KMS-11 (cell line): ENCODE measurements around the gene ILF2.

Experiments used
- H2AFZ ChIP-seq: fragments of 200-600 bp; sonication (generic); 2 replicates; pipeline ENCODE4 v1.6.1; 2016; ENCODE audit warnings: antibody characterized with exemption, mixed run types, low read depth
- H3K27ac ChIP-seq: fragments of 200-600 bp; sonication (generic); 2 replicates; pipeline ENCODE4 v1.6.1; 2016; ENCODE audit warnings: mild to moderate bottlenecking, mixed run types
- H3K27me3 ChIP-seq: fragments of 200-600 bp; sonication (generic); 2 replicates; pipeline ENCODE4 v1.6.1; 2017; ENCODE audit warnings: mild to moderate bottlenecking, low read depth, mixed run types, moderate library complexity; ENCODE audit not compliant: insufficient read depth
- H3K36me3 ChIP-seq: fragments of 200-600 bp; sonication (generic); 2 replicates; pipeline ENCODE4 v1.6.1; 2017; ENCODE audit warnings: mild to moderate bottlenecking, mixed run types; ENCODE audit not compliant: insufficient read depth
- H3K4me1 ChIP-seq: fragments of 200-600 bp; sonication (generic); 2 replicates; pipeline ENCODE4 v1.6.1; 2016; ENCODE audit warnings: mild to moderate bottlenecking, low read depth, mixed run types; ENCODE audit not compliant: poor library complexity, severe bottlenecking
- H3K4me2 ChIP-seq: fragments of 200-600 bp; sonication (generic); 2 replicates; pipeline ENCODE4 v1.7.0; 2016; ENCODE audit warnings: mild to moderate bottlenecking, mixed run types
- H3K4me3 ChIP-seq: fragments of 200-600 bp; sonication (generic); IDR thresholded peaks from 2 replicates; pipeline ENCODE4 v1.6.1; 2017; ENCODE audit warnings: low read depth, low read length, mixed read lengths; ENCODE audit not compliant: insufficient read depth
- H3K79me2 ChIP-seq: fragments of 200-600 bp; sonication (generic); 2 replicates; pipeline ENCODE4 v1.6.1; 2016; ENCODE audit warnings: low read depth, mixed run types; ENCODE audit not compliant: insufficient read depth
- H3K9ac ChIP-seq: fragments of 200-600 bp; sonication (generic); 2 replicates; pipeline ENCODE4 v1.6.1; 2016; ENCODE audit warnings: mild to moderate bottlenecking, mixed run types
- H4K20me1 ChIP-seq: fragments of 200-600 bp; sonication (generic); 2 replicates; pipeline ENCODE4 v1.6.1; 2016; ENCODE audit warnings: mild to moderate bottlenecking, mixed run types; ENCODE audit not compliant: insufficient read depth
- TF ChIP-seq, protein P1 (sequence below): fragments of 200-600 bp; sonication (generic); conservative IDR thresholded peaks from 2 replicates; pipeline ENCODE4 v1.6.1; 2017; ENCODE audit warnings: low read depth, mild to moderate bottlenecking, antibody characterized with exemption, low read length, moderate library complexity, mixed read lengths

ILF2 gene

GRCh38 chr1:153647346-153647714, 23.5 kb downstream of the ILF2 start:
- Histone ChIP-seq H3K79me2 (no peaks in the 10 kb centered on the region), H3K4me1 (peaks cover 5% of the 10 kb centered on the region), H3K27ac (no peak overlapping the region), H4K20me1 (no peaks in the 10 kb centered on the region), H2AFZ (no peak overlapping the region), H3K27me3 (no peaks in the 10 kb centered on the region), H3K36me3 (peaks cover 33% of the 10 kb centered on the region), H3K4me2 (no peak overlapping the region), H3K4me3 (no peak overlapping the region), H3K9ac (no peak overlapping the region)
- TF ChIP-seq, protein P1, sequence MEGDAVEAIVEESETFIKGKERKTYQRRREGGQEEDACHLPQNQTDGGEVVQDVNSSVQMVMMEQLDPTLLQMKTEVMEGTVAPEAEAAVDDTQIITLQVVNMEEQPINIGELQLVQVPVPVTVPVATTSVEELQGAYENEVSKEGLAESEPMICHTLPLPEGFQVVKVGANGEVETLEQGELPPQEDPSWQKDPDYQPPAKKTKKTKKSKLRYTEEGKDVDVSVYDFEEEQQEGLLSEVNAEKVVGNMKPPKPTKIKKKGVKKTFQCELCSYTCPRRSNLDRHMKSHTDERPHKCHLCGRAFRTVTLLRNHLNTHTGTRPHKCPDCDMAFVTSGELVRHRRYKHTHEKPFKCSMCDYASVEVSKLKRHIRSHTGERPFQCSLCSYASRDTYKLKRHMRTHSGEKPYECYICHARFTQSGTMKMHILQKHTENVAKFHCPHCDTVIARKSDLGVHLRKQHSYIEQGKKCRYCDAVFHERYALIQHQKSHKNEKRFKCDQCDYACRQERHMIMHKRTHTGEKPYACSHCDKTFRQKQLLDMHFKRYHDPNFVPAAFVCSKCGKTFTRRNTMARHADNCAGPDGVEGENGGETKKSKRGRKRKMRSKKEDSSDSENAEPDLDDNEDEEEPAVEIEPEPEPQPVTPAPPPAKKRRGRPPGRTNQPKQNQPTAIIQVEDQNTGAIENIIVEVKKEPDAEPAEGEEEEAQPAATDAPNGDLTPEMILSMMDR: no peak

DNA sequence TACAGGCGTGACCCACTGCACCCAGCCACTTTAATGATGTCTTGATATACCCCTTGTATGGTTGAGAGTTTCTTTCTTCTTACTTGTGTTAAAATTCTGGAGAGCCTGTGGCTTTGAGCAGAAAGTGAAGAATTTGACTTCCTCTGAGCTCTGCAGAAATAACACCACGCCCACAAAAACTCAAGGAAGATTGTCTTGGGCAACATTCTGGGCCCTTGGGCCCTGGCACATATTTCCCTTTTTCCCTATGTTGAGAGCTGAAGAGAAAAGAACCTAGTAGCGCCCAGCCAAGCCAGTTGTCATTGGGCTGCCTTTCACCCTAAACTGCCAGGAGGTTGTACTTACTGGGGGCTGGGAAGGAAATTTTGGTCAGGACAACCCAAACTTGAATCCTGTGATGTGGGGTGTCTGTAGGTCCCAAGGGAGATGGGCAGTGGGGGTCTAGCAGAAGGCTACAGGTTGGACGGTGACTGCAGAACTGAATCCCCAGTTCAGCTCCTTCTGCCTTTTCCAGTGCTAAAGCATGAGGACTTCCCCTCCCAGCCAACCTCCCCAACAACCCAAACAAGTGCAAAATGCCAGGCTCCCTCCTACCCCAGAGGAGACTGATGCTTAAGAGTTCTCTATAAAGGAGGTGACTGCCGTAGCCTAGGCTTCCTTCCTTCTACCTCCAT, 24.0 kb downstream of the ILF2 start:
- H3K4me2 ChIP-seq: no peak overlapping the region
- H3K27me3 ChIP-seq: no peaks in the 10 kb centered on the region
- peaks cover 38% of the 10 kb centered on the region for H3K36me3 ChIP-seq
- no peak overlapping the region for H3K4me3 ChIP-seq
- TF ChIP-seq, protein P1: no peak
- H3K79me2 ChIP-seq: no peaks in the 10 kb centered on the region
- peaks cover 3% of the 10 kb centered on the region for H3K4me1 ChIP-seq
- no peaks in the 10 kb centered on the region for H4K20me1 ChIP-seq
- H3K27ac ChIP-seq: no peak overlapping the region
- H2AFZ ChIP-seq: no peak overlapping the region
- H3K9ac ChIP-seq: no peak overlapping the region

DNA sequence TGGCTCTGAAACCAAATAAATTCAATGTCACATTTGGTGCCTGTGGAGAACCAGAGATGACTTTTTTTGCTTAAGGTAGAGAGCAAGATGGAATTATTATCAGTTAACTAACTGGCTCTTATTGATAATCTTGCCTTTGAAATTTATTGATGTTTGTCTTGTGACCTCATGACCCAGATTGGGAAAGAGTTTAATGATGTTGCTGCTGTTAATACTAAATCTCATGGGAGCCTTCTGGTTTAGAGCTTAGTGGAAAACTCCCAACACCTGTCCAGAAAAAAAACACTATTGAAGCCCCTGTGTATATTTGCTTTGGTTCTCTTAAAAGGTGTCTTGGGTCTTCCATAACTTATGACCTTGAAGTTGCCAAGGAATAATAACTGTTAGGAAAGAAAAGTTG, 27.0 kb downstream of the ILF2 start:
- H4K20me1 ChIP-seq: no peaks in the 10 kb centered on the region
- no peak overlapping the region for H3K4me3 ChIP-seq
- no peaks in the 10 kb centered on the region for H3K4me1 ChIP-seq
- peaks cover 61% of the 10 kb centered on the region for H3K36me3 ChIP-seq
- no peaks in the 10 kb centered on the region for H3K27me3 ChIP-seq
- H3K27ac ChIP-seq: no peak overlapping the region
- TF ChIP-seq, protein P1: no peak
- H3K9ac ChIP-seq: no peak overlapping the region
- no peak overlapping the region for H2AFZ ChIP-seq
- H3K79me2 ChIP-seq: peaks cover 17% of the 10 kb centered on the region; the same call in 1 of the 2 replicates
- H3K4me2 ChIP-seq: no peak overlapping the region

- no peaks in the 10 kb centered on the region for H3K4me1 ChIP-seq
- TF ChIP-seq, protein P1: no peak; the same call in 1 of the 2 replicates
- no peaks in the 10 kb centered on the region for H3K27me3 ChIP-seq
- H2AFZ ChIP-seq: no peak overlapping the region
- no peak overlapping the region for H3K9ac ChIP-seq
- no peaks in the 10 kb centered on the region for H4K20me1 ChIP-seq
- H3K4me3 ChIP-seq: no peak overlapping the region
- H3K79me2 ChIP-seq: peaks cover 19% of the 10 kb centered on the region; the same call in 1 of the 2 replicates
- H3K27ac ChIP-seq: no peak overlapping the region
- H3K36me3 ChIP-seq: peaks cover 65% of the 10 kb centered on the region
- no peak overlapping the region for H3K4me2 ChIP-seq
These were observed 27.7 kb downstream of the ILF2 start for GRCh38 chr1:153643100-153643499.
